COR-L47 (cell line): Measurements from ENCODE around the gene GASK1A.
A peak's percentile ranks its signal among the peaks of the same experiment; 100 is the strongest.

ENCODE experiments used
- DNase-seq: peaks from one replicate; lab custom pipeline; 2025; lab: John Stamatoyannopoulos, UW

The GASK1A gene

GRCh38 chr3:43091481-43091880 is 112.4 kb downstream of the GASK1A start:
- DNase-seq: no peak

GRCh38 chr3:43093006-43093405 is 113.9 kb downstream of the GASK1A start:
- no peak for DNase-seq

- DNase-seq: no peak
Observed at GRCh38 chr3:43093974-43094373, 114.9 kb downstream of the GASK1A start.

- DNase-seq: no peak
Observed at GRCh38 chr3:43094381-43094780, 115.3 kb downstream of the GASK1A start.

- DNase-seq: no peak
Observed at GRCh38 chr3:43094851-43095250, 115.7 kb downstream of the GASK1A start.

- no peak for DNase-seq
Observed at GRCh38 chr3:43095370-43095769, 116.3 kb downstream of the GASK1A start.

GRCh38 chr3:43096761-43097160 is 117.7 kb downstream of the GASK1A start:
- no peak for DNase-seq

- no peak for DNase-seq
Observed at GRCh38 chr3:43097400-43098080, 118.4 kb downstream of the GASK1A start.

GRCh38 chr3:43098761-43099160 is 119.7 kb downstream of the GASK1A start:
- no peak for DNase-seq

- DNase-seq: no peak
Observed at GRCh38 chr3:43102773-43103480, 123.8 kb downstream of the GASK1A start.

- no peak for DNase-seq
Observed at GRCh38 chr3:43104039-43104438, 124.9 kb downstream of the GASK1A start.

- no peak for DNase-seq
Observed at GRCh38 chr3:43104660-43105595, 125.8 kb downstream of the GASK1A start.

- peak; percentile 69 for DNase-seq
Observed at GRCh38 chr3:43105596-43106292, 126.6 kb downstream of the GASK1A start, which contains the start of gene POMGNT2. Gene POMGNT2, minus strand, starts transcription at chr3:43106079. Its CDS starts 24,648 bp downstream, at chr3:43081431.

GRCh38 chr3:43106293-43106628 is 127.2 kb downstream of the GASK1A start:
- DNase-seq: no peak
